ENCODE measurements around the gene SLC30A9.

DNA sequence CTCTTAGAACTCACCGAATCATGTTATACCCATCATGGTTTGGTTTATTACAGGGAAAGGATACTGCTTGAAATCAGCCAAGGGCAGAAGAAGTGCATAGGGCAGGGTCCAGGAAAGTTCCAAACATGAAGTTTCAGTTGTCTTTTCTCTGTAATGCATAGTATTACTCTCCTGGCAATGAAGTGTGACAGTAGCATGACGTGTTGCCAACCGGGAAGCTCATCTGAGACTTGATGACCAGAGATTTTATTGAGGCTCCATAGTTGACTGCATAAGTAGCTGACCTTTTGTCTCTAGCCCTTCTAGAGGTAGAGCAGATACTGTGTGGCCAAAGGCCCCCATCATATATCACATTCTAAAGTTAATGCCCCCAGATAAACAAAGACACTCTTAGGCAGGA, 90.0 kb downstream of the SLC30A9 start:
- TF ChIP-seq POLR2AphosphoS5 (IDR thresholded peaks at IDR 0.05; ENCODE audit: low read depth) (no peak), CREB1 (CRISPR knock-in tag; IDR thresholded peaks at IDR 0.05; ENCODE audit: low read depth) (no peak), ZNF331 (CRISPR knock-in tag; IDR thresholded peaks at IDR 0.05; ENCODE audit: low read depth) (no peak), EZH2 (IDR thresholded peaks at IDR 0.05; ENCODE audit: low read depth, unreplicated experiment) (no peak)
- TF ChIP-seq, protein P1, sequence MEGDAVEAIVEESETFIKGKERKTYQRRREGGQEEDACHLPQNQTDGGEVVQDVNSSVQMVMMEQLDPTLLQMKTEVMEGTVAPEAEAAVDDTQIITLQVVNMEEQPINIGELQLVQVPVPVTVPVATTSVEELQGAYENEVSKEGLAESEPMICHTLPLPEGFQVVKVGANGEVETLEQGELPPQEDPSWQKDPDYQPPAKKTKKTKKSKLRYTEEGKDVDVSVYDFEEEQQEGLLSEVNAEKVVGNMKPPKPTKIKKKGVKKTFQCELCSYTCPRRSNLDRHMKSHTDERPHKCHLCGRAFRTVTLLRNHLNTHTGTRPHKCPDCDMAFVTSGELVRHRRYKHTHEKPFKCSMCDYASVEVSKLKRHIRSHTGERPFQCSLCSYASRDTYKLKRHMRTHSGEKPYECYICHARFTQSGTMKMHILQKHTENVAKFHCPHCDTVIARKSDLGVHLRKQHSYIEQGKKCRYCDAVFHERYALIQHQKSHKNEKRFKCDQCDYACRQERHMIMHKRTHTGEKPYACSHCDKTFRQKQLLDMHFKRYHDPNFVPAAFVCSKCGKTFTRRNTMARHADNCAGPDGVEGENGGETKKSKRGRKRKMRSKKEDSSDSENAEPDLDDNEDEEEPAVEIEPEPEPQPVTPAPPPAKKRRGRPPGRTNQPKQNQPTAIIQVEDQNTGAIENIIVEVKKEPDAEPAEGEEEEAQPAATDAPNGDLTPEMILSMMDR (conservative IDR thresholded peaks at IDR 0.05; ENCODE audit: low read depth in 2 of 2): no peak

Data from GM23338 (cell line).